NCI-H345 treated with DMSO at 0.1 percent for 48 hours (cell line): Measurements from ENCODE around the gene RACK1.

Experiments
- DNase-seq: peaks from one replicate; lab custom pipeline; 2025; ENCODE audit not compliant: unreplicated experiment; lab: John Stamatoyannopoulos, UW

RACK1 gene

DNA sequence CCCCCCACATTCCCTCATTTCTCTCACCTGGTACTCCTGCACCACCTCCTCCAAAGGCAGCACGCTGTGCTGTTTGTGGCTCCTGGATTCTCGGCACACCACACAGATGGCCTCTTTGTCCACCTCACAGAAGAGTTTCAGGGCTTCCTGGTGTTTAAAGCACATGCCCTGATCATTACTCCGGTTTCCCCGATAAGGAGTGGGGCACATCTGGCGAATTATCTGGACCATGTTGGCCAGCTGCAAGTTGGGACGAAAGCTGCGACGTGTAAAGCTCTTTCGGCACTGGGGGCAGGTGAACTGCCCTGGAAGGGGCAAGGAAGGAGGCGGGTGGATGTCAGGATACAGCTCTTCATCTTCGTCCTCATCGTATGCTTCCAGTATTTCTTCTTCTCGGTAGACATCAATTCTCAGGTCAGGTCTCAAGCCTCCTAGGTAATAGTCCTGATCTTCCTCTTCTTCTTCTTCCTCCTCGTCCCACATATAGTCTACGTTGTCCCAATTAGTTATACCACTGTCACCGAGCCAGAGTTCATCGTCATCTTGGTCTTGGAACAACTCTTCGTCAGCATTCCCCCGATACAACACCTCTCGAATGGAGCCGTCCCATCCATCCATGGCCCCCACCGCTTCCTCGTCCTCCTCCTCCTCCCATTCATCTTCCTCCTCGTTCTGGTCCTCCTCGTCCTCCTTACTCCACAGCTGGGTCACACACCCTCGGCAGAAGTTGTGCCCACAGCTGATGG, 16.4 kb upstream of the RACK1 start:
- DNase-seq: no peak

DNA sequence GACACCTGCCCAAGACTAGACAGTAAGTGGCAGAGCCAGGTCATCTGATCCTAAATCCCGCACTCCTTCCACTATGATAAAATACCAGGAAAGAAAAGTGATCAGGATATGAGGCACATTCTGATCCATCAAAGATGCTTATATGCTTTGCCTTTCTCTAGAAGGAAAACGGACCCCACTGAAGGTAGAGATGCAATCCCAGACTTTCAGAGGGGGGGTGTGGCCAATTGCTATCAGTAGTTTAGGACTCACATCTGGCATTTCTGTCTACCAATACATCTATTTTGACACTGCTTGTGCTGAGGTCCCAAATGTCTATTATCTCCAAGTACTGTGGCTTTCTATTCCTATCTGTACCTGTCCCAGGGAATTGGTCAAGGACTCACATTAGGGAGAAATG, 15.6 kb upstream of the RACK1 start:
- no peak for DNase-seq

DNA sequence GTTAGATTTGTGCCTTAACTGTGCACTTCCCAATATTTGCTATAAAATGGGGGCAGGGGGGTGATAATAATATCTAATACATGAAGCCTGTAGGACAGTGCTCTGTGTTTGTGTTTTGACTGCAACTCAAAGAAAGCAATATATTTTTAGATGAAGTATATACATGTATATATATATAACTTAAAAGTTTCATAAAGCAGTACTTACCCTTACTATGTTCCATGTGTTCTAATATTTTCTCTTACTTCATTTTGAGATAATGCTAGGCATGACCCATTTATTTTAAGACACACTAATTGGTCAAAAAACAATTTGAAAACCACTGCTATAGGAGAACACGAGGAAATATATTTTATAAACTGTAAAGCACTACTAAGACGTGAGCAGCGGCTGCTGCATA, 14.9 kb upstream of the RACK1 start:
- no peak for DNase-seq

DNA sequence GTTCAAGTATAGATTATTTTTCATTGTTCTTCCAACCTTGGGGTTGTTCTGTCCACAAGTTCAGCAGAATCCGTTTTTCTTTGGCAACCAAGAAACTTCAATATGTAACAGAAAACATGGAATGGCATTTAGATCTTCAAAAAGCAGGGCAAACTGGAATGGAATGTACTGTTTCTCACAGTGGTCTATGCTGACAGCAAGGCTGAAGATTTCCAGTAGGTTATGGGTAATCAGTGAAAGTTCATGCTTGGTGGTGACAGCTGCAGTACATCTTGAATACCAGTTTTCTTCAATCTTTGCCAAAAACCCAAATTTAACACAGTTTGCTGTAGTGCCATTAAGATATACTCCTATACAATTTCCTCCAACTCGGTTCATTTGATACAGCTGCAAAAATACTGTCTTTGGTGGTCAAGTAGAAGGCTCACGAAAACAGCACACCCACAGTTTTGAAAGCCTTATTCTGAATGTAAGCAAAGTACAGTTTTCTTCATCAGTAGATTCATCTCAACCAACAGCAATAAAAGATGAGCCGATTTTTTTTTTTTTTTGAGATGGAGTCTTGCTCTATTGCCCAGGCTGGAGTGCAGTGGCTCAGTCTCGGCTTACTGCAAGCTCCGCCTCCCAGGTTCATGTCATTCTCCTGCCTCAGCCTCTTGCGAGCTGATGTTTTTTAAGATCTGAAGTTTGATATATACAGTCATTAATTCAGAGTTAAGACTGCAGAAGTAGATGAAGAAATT, 12.3 kb upstream of the RACK1 start:
- DNase-seq: no peak

DNA sequence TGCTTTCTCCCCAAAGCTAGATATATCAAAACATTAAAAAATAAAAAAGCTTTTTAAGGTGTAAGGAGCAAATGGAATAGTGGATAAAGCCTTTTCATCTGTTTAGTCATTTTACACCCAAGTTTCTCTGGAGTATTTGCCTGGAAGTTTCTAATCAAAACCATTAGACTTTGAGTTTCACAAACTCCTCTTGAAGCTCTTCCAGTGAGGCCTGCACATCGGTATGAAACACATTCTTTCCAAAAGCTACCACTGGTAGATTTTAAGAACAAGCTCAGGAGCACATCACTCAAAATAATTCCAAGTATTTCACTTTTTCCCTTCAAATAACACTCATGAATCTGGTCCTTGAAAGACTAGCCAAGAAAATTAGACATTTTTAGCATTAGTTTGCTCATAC, 11.6 kb upstream of the RACK1 start:
- DNase-seq: no peak

DNA sequence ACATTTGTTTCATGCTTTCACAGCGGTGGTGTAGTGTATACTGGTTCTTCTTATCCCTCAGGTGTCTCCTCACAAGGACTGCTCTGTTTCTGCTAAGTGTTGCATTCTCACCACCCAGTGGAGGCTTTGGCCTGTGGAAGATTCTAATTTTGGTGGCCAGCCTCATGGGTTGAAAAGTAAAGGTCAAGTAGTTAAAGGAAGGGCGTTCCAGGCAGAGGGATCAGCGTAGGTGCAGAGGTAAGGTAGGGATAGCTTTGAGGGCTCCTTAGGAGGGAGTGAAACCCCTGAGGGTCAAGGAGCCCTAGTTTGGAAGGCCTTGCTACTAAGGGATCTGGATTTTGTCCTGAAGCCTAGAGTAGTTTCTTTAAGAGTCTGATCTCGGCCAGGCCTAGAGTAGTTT, 4.6 kb upstream of the RACK1 start:
- no peak for DNase-seq

DNA sequence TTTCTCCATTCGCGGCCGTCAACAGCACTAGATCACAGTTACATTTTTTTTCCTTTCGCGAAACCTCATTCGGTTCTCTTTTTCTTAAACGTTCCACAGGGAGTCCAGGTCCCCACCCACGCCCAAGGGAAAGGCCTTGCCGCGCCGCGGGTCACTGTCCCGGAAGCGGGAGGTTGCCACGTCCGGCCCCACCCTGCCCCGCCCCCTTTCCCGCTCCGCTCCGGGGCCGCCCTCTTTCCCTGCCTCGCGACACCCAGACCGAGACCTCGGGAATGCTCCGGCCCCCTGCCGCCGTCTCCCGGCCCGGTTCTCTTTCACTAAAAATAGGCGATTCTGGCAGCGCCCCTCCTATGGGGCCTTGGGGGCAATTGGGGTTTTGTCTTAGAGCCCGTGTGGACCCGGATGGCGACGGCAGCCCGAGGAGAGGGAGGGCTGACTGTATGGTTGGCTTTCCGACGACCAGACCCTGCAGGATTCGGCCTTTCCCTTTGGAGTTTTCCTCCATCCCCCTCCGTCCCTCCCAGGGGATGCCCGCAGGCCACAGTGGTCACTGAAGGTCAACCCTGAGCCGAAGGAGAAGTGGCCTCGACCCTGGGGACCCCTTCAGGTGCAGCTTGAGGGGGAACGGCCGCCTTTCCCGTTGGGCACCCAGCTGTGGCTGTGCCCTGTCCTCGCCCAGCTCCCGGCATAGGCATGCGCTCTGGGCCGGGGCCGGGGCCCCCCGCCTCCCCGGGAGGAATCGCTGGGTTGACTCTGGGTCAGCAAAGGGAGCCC, 2.8 kb upstream of the RACK1 start:
- no peak for DNase-seq

DNA sequence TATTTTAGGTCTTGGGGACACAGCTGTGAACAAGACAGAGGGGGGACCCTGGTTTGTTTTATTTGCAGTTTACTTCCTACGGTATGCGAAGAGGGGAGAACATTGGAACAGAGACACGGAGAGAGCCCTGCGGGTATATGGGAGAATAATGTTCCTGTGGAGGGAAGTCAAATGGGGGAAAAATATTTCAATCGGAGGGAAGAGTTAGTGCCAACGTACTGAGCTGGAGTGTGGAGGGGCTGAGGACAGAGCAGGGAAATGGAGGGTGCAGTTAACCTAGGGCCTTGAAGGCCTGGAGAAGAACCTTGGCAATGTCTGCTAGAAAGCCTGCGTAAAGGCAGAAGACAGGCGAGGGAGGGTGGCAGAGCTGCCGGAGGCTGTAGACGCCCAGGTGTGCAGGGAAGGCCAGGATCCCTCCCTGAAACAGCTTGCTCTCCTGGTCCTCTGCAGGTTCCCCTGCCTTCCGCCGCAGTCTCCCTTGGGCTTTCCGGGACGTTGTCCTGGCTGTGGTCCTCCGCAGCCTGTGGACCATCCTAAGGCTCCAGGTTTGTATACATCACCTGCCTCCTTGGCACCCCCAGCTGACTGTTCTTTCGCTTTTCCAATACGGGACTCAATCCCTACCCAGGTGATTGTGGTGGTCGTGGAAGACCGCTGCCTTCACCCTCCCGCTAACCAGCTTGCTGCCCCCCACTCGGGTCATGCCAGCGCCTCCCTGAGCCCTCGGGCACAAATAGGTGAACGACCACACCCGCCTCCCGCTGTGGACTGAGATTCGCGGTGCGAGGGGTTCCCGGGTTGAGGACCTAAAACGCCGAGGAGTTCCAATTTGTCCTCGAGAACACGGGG, 1.9 kb upstream of the RACK1 start:
- DNase-seq: no peak

DNA sequence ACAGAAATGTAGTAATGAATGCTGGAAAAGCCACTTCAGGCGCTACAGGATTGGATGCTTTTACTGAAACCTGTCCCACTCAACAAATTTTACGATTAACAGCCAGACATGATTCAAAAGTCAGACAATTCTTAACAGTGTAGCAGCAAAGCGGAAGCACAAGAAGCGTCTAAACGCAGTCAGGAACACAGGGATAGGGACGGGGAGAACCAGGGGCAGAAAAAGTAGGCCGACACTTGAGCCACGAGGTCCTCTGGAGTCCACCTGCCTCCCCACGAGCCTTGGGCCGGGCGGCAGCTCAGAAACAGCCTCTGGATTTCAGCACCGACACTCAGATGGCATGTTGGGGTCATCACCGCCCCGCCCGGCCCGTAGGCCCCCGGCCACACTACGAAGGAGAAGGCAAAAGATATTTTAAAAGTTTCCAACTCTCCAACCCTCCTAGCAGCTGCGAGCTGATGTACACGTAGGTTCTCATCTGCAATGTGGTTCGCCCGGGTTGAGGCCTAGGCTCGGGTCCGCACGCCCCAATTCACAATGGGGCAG, 615 bp downstream of the RACK1 start:
- no peak for DNase-seq

DNA sequence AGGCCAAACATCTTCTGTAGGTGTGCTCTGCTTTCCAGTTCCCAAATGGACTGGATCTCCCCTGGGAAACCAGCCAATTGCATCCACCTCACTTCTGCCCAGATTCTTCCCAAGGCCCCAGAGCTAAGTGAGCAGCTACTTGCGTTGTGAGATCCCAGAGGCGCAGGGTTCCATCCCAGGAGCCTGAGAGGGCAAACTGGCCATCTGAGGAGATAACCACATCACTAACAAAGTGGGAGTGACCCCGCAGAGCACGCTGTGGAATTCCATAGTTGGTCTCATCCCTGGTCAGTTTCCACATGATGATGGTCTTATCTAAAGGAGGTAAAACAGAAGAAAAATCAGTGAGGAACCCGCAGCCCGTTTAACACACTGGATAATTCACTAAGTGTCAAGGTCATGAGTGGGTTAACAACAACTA, 1.7 kb downstream of the RACK1 start:
- no peak for DNase-seq

DNA sequence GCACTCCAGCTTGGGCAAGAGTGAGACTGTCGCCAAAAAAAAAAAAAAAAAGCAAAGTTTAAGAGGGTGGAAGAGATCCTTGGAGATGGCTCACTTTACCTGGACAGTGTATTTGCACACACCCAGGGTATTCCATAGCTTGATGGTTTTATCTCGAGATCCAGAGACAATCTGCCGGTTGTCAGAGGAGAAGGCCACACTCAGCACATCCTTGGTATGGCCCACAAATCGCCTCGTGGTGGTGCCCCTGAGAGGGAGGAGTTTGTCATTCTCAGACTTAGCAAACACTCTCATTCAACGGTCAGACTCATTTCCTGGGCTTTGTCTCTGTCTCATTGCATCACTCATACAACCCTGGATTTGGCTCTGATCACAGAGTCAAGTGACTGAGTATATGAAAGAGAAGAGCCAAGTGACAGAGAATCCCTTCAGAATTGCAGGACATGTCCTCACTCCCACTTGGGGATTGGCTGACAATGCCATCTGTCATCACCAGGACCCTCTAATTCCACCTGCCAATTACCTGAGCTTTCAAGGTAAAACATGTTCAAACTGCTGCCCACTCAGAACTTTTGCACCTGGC, 2.2 kb downstream of the RACK1 start:
- DNase-seq: no peak

DNA sequence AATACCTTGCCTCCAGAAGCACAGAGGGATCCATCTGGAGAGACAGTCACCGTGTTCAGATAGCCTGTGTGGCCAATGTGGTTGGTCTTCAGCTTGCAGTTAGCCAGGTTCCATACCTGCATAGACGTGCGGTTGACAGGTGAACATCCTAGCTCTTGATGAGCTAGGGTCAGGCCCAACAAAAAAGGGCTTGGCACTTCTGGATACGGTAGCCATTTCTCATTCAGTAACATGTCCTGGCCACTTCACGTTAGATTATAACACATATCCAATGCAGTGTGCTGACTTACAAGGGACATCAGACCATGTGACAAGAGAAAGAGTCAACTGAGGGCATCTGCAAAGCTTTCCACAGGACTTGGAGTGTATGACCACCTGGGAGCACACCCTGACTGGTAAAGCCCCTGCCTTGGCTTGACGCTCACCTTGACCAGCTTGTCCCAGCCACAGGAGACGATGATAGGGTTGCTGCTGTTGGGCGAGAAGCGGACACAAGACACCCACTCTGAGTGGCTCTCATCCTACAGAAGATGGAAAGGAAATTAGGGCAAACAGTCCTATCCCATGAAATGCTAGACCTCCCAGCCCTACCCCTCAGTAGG, 4.5 kb downstream of the RACK1 start:
- DNase-seq: no peak

DNA sequence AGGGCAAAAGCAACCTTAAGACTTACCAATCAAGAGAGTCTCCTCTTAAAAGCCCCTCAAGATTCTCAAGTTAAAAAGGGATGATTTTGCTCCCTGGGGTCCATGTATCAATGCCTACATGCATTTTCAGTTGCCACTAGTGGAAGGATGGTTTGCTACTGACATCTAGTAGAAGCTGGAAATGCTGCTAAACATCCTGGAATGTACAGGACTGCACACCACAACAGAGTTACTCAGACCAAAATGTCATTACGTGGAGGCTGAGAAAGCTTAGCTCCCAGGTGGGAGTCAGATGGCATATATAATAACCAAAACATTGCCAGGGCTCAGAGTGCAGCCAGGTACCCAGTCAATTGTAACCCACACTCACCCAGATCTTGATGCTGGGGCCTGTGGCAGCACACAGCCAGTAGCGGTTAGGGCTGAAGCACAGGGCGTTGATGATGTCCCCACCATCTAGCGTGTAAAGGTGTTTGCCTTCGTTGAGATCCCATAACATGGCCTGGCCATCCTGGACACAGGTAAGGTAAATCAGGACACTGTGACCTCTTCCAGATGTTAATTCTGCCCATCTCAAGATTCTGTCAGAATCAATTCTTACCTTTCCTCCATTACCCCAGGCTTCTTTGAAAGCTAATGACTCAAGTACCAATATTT, 5.8 kb downstream of the RACK1 start:
- no peak for DNase-seq

DNA sequence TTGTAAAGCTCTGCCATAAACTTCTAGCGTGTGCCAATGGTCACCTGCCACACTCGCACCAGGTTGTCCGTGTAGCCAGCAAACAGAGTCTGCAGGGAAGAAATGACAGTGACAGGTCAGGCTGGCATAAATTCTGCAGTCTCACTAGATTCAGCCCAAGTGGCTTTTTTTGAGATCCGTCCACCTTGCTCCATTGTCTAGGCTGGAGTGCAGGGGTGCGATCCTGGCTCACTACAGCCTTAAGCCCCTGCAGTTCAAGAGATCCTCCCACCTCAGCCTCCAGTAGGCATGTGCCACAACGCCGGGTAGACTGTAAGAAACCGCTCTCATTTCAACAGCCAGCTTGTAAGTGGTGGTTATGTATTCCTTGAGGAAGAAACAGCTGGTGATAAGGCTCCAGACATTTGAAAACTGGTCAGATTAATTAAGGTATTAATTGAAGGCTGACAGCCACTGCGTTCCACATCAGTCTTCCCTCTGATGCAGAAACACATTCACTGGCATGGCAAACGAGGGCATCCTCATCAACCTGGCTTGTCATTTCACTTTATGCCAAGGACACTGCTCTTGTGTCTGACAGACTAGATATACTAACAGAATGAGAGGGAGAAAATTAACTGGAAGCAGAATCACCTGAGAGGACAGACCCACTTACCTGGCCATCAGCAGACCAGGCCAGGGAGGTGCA, 6.6 kb downstream of the RACK1 start:
- no peak for DNase-seq

DNA sequence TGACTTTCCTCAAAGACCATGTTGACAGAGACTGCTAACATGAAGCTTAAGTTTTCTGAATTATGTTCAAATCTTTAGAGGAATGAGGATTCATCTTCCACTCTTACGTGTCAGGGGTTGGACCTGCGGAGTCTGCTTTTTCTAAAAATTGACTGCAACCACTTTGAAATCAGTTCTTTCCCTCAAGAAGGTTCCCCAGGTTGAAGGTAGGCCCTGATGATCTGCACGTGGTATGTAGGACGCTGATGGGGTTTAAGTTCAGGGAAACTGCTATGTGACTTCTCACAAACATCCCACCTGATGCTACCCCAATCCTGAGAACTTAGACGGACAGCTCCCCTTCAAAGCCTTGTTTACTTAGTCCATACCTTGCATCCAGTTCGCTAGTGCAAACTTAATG, 7.2 kb downstream of the RACK1 start:
- DNase-seq: no peak

DNA sequence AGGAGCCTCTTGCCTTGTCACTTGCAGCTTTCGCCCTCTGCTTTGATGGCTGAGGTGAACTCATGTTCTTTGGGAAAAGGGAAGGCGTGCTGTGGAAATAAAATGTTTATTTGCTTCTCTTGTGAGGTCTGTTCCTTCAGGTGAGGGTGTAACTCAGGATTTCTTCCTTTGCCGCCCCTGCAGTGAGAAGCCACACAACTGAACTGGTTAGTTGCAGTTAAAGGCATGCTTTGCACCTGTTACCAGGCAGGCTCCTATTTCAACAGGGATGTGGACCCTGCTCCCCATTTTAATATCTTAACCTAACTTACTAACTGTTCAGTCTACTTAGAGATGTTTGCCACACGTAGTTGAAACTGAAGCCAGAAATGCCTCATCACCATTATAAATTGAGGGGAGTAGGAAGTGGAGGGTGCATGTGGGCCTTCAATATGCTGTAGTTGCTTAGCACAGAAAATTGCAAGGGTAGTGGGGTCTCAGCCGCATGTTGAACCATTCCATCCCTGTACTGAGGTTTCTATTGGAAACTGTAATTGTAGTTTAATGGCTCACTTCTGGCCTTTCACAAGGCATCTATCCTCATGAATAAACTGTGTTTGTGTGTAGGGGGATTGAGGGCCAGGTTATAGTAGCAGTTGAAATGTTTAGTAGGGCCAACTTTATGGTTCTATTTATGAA, 7.9 kb downstream of the RACK1 start:
- no peak for DNase-seq

DNA sequence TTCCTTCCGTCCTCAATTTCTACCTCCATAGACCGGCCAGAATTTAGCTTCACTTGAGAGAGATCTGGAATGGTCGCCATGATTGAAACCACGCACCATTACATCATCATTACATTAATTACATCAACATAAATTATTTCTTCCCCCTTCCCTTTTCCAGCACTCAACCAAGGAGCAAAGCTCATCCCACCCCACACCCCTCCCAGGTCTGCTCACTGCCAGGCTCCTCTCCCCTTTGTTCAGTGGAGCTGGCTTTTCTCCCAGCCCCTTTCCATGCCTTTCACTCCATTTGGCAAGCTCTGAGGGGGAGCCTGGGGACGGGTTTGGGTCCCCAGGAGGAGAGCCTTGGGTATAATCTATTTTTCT, 8.4 kb downstream of the RACK1 start:
- no peak for DNase-seq
